GM18498 (cell line): ENCODE data around the gene ROCK2.
A peak's percentile ranks its signal among the peaks of the same experiment; 100 is the strongest.

ENCODE experiments used
- ATAC-seq: cut with Tn5 transposase; IDR thresholded peaks from one replicate; pipeline ENCODE4 v1.9.1; 2021; ENCODE audit warnings: mild to moderate bottlenecking, moderate library complexity; ENCODE audit not compliant: unreplicated experiment

The ROCK2 gene

DNA sequence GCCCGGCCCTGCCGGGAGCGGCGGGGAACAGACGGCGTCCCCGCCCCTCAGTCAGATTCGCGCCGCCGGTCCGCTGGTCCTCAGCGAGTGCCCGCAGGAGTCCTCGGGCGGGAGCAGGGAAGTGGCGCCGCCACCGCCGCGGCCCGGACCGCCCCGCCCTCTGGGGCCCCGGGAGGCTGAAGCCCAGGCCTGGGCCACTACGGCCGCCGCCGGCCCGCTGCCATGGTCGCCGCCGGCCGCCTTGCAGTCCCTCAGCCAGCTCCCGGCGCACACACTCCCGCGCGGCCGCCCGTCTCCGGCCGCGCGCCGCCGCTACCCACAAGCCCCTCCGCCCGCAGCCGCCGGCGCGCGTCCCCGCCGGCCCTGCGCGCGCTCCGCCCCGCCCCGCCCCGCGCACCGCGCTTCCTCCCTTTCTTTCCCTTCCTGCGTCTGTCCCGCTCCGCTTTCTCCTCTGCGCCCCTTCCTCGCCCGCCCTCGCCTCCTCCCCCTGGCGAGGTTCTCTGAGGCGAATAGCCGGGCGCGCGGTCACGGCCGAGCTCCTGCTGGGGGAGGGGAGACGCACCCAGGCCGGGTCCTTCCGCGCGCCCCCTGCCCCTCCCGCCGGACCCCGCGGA, at the start of gene ROCK2:
ROCK2 (minus strand) TSS at position 295 of the 614 bp plus-strand sequence. CDS start 500 bp downstream, outside the sequence.
- ATAC-seq = peak; percentile 68

- ATAC-seq = no peak
Measured at GRCh38 chr2:11393711-11394236, 49.3 kb upstream of the ROCK2 start.

DNA sequence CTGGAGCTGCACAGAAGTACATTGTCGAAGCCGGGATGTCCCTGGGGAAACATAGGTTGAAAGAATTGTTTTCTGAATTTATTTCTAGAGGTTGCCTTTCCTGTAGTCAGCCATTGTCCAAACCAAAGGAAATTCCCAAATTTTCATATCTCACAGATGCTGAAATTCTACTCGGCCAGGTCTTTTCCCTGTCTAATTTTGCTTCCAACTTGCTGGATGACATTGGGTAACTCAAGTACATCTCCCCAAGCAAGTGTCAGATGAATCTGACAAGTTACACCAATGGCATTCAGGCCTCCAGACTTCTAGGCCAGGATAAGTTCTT, 47.5 kb upstream of the ROCK2 start:
- ATAC-seq = no peak

DNA sequence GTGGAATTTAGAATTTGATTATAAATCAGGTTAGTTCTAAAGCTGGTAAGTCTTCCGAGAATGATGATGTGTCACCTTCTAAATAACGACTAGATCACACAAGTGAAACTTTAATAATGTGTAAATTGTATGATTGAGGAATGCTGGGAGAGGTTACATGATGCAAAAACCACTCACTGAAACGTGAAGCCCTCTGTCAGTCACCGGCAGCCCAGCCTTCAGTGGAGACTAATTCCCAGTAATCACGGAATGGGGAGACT, 45.9 kb upstream of the ROCK2 start:
- ATAC-seq = no peak

- ATAC-seq = no peak
Measured at GRCh38 chr2:11389551-11390398, 45.3 kb upstream of the ROCK2 start.

GRCh38 chr2:11389052-11389420, 44.6 kb upstream of the ROCK2 start:
- no peak for ATAC-seq

DNA sequence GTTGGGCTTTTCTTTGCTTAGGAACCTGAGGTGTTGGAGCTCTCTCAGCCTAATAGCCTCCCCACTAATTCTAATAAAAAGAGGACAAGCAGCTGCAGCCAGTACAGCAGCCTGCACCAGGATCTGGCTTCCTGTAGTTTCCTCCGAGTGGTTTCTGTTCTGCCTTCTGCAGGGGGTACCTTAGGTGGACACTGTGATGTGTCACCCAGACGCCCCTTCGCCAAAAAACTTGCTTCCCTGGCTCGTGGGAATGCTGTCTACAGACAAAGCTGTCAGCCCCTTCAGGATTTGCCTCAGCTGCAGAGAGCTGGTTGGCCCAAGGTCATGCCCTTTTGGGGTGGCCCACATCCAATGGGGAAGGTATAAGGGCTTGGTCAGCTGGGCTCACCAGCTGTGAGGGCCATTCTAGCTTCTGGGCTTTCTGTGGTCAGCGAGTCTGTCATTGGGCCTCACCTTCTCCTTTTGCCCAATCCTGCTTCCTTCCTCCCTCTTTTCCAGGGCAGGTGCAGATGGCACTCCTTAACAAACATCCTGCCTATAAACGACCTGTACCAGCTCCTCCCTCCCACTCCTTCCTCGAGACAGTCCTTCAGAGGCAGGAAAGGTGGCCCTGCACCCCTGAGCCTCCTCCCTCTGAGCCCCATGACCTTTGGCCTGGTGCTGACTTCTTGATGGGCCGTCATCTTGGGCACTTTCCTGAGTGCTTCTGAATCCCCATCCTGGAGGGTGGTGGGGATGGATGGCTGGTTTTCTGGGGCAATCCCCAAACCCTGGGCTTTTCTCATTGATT, 44.0 kb upstream of the ROCK2 start:
- no peak for ATAC-seq

GRCh38 chr2:11387843-11388242, 43.4 kb upstream of the ROCK2 start:
- ATAC-seq = no peak

DNA sequence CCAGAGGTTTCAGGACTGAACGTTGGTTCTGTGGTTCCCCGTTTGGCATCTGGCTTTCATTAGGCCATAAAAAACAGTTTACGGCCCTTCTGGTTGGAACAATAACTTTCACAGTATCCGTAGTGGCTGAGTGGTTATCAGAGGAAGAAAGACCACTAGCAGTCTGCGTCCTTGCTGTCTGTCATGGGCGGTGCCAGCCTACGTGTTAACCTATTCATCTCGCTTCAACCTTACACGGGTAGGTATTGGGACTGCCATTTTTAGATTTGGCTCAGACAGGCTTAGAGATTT, 42.6 kb upstream of the ROCK2 start:
- no peak for ATAC-seq

GRCh38 chr2:11385847-11386246, 41.4 kb upstream of the ROCK2 start:
- no peak for ATAC-seq

- no peak for ATAC-seq
Measured at GRCh38 chr2:11385216-11385615, 40.8 kb upstream of the ROCK2 start.

GRCh38 chr2:11379558-11379957, 35.1 kb upstream of the ROCK2 start:
- ATAC-seq = no peak

DNA sequence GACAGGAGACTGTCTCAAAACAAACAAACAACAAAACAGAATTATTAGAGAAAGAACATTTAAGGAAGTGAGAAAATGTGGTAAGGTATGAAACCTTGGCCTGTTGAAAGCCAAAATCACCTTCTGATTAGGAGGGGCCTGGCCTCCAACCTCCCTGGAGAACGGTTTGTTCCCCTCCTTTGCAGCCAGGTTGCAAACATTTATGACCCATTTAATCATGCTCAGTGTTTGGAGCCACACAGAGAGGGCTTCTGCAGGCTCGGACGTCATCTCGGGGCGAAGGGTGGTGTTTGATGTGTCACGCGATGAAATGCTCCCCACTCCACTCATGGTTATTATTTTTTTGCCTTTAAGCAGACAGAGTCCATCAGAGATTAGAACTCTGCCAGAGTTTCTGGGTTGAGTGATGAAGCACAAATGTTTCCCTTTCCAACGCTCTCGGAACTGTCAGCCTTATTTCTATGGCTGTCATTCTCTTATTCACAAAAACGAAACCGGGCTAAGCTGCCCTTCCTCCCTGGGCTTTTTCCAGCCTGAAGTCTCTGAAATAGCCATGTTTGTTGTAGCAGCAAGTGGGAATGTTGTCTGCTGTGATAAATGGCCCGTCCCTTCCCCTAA, 33.6 kb upstream of the ROCK2 start:
- ATAC-seq = peak; percentile 96

DNA sequence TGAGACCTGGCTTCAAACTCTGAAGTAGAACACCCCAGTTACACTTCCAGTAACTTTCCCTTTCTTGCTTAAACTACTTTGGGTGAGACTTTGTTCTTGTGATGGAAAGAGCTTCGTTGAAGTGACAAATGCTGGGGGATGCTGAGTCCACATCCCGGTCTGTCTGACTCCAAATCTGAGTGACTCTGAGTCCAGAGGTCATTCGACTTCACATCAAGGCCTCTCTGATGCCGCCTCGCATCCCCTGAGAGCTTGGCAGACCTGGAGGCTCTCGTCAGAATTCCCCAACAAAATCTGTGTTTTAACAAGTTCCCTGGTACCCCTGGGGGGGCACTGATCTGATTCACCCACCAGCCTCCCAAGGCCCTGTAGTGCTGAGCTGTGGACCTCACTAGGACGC, 31.6 kb upstream of the ROCK2 start:
- ATAC-seq = no peak

DNA sequence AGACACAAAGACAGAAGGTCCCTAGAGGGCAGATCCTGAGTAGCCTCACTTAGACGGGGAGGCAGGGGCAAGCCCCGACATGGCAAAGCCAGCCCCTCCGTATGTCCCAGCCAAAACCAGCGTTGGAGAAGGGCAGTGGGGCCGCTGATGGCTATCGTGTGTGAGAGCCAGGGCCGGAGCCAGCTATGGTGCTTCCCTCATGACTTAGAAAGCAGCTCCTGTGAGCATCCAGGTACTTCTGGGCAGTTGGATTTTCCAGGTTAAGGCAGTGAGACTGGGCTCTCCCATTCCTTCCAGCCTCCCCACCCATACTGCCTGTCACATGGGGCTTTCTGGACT, 31.2 kb upstream of the ROCK2 start:
- no peak for ATAC-seq

DNA sequence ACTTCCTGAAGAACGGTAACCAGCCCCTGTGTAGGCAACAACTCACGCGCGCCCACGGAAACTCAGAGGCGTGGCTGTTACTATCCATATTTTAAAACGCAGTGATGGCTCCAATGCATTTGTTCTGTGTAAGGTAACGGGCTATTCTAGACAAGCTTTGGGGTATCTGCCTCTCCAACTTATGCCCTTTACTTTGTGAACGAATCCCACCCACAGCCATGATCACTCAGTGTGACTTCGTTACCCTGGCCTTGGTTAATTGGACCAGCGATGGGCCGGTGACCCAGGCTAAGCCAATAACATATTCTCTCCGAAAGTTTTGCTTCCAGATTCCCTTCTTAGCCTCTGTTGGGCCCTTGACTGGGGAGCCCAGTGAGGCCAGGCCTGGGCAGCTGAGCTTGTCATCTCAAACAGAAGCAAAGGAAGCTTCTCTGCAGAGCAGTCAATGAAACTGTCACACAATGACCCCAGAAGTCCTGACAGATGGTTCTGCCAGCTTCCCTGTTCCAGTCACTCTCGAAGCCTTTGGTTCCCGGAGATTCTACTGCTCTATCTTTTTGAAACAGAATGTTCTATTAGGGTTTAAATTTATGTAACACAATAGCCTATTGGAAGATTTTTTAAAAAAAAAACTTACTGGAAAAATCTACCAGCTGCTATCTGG, 30.7 kb upstream of the ROCK2 start:
- no peak for ATAC-seq

GRCh38 chr2:11373096-11373495, 28.7 kb upstream of the ROCK2 start:
- no peak for ATAC-seq

GRCh38 chr2:11371092-11371937, 26.9 kb upstream of the ROCK2 start:
- no peak for ATAC-seq

DNA sequence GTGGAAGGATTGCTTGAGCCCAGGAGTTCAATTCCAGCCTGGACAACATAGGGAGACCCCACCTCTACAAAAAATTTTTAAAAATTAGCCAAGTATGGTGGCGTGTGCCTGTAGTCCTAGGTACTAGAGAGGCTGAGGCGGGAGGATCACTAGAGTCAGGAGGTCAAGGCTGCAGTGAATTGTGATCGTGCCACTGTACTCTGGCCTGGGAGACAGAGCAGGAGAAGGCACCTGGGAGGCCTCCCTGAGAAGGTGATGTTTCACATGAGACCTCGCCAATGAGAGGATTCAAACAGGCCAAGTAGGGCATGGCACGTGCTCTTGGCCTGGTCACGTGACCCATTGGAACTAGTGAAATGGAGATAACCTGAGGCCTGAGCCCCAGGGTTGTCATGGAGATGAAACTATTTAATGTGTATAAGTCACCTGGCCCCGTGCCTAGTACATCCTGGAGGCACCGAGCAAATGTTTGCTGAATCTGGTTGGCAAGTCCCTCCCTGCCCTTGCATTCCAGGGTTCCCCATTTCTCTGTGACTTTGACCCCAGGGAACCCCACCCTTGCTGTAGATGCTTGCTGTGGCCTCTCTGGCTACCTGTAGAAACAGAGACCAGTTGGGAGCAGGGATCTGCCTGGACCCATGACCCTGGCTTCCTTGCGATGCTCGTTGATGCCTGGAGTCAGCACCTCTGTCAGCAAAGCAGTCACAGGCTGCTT, 26.1 kb upstream of the ROCK2 start:
- no peak for ATAC-seq

- no peak for ATAC-seq
Measured at GRCh38 chr2:11368059-11368572, 23.7 kb upstream of the ROCK2 start.
